ENCODE data around the gene RPTOR.

The RPTOR gene

GRCh38 chr17:80592243-80592642 lies 47.6 kb downstream of the RPTOR start:
- DNase-seq = no peak

- no peak for DNase-seq
These were observed 48.5 kb downstream of the RPTOR start for GRCh38 chr17:80593181-80593580.

GRCh38 chr17:80594431-80595269 lies 50.0 kb downstream of the RPTOR start:
- no peak for DNase-seq

GRCh38 chr17:80596760-80597608 lies 52.3 kb downstream of the RPTOR start:
- no peak for DNase-seq

GRCh38 chr17:80598813-80599545 lies 54.3 kb downstream of the RPTOR start:
- no peak for DNase-seq

GRCh38 chr17:80599546-80600305 lies 55.1 kb downstream of the RPTOR start:
- DNase-seq = no peak

GRCh38 chr17:80601146-80601545 lies 56.5 kb downstream of the RPTOR start:
- no peak for DNase-seq

GRCh38 chr17:80603396-80603795 lies 58.8 kb downstream of the RPTOR start:
- DNase-seq = no peak

- DNase-seq = no peak
These were observed 59.5 kb downstream of the RPTOR start for GRCh38 chr17:80604009-80604669.

- no peak for DNase-seq
These were observed 60.0 kb downstream of the RPTOR start for GRCh38 chr17:80604670-80605010.

- no peak for DNase-seq
These were observed 60.9 kb downstream of the RPTOR start for GRCh38 chr17:80605326-80606066.

GRCh38 chr17:80608326-80608725 lies 63.7 kb downstream of the RPTOR start:
- DNase-seq = no peak

GRCh38 chr17:80609757-80610156 lies 65.1 kb downstream of the RPTOR start:
- DNase-seq = no peak

- no peak for DNase-seq
These were observed 67.2 kb downstream of the RPTOR start for GRCh38 chr17:80611816-80612215.

GRCh38 chr17:80612997-80613731 lies 68.5 kb downstream of the RPTOR start:
- no peak for DNase-seq

- DNase-seq = no peak
These were observed 69.1 kb downstream of the RPTOR start for GRCh38 chr17:80613732-80614071.

GRCh38 chr17:80614332-80615047 lies 69.9 kb downstream of the RPTOR start:
- DNase-seq = no peak

GRCh38 chr17:80615376-80615775 lies 70.7 kb downstream of the RPTOR start:
- DNase-seq = no peak

GRCh38 chr17:80616705-80617104 lies 72.1 kb downstream of the RPTOR start:
- DNase-seq = no peak

- no peak for DNase-seq
These were observed 73.7 kb downstream of the RPTOR start for GRCh38 chr17:80618304-80618703.
